ENCODE results near the gene GIN1. TPM values are rescaled to one million over a fixed set of nuclear protein-coding genes. Genes with fewer than 3 reads are reported as not detected.
A peak's percentile ranks its signal among the peaks of the same experiment; 100 is the strongest.

GIN1 gene
- polyA plus RNA-seq, 1 donor from 2014 or later = 17.5 TPM

DNA sequence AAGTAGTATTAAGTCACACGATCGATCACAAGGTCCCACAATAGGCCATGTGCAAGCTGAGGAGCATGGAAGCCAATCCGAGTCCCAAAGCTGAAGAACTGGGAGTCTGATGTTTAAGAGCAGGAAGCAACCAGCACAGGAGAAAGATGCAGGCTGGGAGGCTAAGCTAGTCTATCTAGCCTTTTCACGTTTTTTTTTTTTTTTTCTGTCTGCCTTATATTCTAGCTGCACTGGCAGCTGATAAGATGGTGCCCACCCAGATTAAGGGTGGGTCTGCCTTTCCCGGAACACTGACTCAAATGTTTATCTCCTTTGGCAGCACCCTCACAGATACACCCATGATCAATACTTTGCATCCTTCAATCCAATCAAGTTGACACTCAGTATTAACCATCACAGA lies 6.6 kb upstream of the GIN1 start:
- H2AFZ ChIP-seq (ENCODE audit: low read depth, low read length) = no peak overlapping the region
- no peaks in the 10 kb centered on the region for H3F3A ChIP-seq (ENCODE audit: insufficient read depth, low read length, poor library complexity, severe bottlenecking)
- H3K27ac ChIP-seq (ENCODE audit: low read length) = no peak overlapping the region
- peaks cover 5% of the 10 kb centered on the region for H3K36me3 ChIP-seq (ENCODE audit: insufficient read depth, low read length)
- H3K4me2 ChIP-seq (ENCODE audit: low read length) = no peak overlapping the region
- no peak overlapping the region for H3K9ac ChIP-seq (ENCODE audit: low read length)
- H3K9me3 ChIP-seq (ENCODE audit: low read length) = no peaks in the 10 kb centered on the region
- no peaks in the 10 kb centered on the region for H3K9me2 ChIP-seq (ENCODE audit: insufficient read depth, low read length)
- TF ChIP-seq, protein P1, sequence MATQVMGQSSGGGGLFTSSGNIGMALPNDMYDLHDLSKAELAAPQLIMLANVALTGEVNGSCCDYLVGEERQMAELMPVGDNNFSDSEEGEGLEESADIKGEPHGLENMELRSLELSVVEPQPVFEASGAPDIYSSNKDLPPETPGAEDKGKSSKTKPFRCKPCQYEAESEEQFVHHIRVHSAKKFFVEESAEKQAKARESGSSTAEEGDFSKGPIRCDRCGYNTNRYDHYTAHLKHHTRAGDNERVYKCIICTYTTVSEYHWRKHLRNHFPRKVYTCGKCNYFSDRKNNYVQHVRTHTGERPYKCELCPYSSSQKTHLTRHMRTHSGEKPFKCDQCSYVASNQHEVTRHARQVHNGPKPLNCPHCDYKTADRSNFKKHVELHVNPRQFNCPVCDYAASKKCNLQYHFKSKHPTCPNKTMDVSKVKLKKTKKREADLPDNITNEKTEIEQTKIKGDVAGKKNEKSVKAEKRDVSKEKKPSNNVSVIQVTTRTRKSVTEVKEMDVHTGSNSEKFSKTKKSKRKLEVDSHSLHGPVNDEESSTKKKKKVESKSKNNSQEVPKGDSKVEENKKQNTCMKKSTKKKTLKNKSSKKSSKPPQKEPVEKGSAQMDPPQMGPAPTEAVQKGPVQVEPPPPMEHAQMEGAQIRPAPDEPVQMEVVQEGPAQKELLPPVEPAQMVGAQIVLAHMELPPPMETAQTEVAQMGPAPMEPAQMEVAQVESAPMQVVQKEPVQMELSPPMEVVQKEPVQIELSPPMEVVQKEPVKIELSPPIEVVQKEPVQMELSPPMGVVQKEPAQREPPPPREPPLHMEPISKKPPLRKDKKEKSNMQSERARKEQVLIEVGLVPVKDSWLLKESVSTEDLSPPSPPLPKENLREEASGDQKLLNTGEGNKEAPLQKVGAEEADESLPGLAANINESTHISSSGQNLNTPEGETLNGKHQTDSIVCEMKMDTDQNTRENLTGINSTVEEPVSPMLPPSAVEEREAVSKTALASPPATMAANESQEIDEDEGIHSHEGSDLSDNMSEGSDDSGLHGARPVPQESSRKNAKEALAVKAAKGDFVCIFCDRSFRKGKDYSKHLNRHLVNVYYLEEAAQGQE (IDR thresholded peaks at IDR 0.05; ENCODE audit: borderline replicate concordance) = no peak
- TF ChIP-seq RAD21 (conservative IDR thresholded peaks at IDR 0.05) (no peak), SMC3 (conservative IDR thresholded peaks at IDR 0.05; ENCODE audit: poor library complexity) (no peak), EP300 (conservative IDR thresholded peaks at IDR 0.05; ENCODE audit: poor library complexity, severe bottlenecking) (no peak), TAF1 (IDR thresholded peaks at IDR 0.05; ENCODE audit: low read depth) (no peak), MXI1 (conservative IDR thresholded peaks at IDR 0.05; ENCODE audit: poor library complexity, severe bottlenecking) (no peak), EZH2 (IDR thresholded peaks at IDR 0.05; ENCODE audit: borderline replicate concordance, insufficient read depth, low read length, poor library complexity, severe bottlenecking) (no peak), POLR2AphosphoS5 (IDR thresholded peaks at IDR 0.05) (no peak)
- TF ChIP-seq, protein P2, sequence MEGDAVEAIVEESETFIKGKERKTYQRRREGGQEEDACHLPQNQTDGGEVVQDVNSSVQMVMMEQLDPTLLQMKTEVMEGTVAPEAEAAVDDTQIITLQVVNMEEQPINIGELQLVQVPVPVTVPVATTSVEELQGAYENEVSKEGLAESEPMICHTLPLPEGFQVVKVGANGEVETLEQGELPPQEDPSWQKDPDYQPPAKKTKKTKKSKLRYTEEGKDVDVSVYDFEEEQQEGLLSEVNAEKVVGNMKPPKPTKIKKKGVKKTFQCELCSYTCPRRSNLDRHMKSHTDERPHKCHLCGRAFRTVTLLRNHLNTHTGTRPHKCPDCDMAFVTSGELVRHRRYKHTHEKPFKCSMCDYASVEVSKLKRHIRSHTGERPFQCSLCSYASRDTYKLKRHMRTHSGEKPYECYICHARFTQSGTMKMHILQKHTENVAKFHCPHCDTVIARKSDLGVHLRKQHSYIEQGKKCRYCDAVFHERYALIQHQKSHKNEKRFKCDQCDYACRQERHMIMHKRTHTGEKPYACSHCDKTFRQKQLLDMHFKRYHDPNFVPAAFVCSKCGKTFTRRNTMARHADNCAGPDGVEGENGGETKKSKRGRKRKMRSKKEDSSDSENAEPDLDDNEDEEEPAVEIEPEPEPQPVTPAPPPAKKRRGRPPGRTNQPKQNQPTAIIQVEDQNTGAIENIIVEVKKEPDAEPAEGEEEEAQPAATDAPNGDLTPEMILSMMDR (IDR thresholded peaks at IDR 0.05; ENCODE audit: poor library complexity, severe bottlenecking) = no peak
- H3K79me2 ChIP-seq (replicated peaks; ENCODE audit: insufficient read depth, low read length) = peaks cover 40% of the 10 kb centered on the region
- H3K27me3 ChIP-seq (ENCODE audit: insufficient read depth, low read depth, low read length) = no peaks in the 10 kb centered on the region
- no peaks in the 10 kb centered on the region for H4K20me1 ChIP-seq (ENCODE audit: insufficient read depth)
- no peak overlapping the region for H3K4me3 ChIP-seq (ENCODE audit: low read length)

DNA sequence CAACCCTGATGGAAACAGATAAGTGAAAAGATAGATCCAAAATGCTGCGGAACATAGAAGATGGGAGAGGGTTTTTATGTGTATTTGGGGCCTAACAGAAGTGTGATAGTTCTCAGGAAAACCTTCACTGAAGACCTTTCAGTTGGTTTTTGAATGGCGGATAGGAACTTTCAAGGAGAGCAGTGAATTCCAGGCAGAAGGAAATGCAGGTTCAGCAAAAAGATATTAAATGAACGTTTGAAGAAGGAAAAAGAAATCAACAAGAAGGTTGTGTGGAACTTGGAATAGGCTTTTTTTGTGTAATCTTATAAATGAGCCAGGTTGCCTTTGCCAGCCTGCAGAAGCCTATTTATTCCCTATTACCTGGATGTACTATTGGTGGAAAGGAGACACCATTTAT lies 2.3 kb upstream of the GIN1 start:
- no peak overlapping the region for H3K27ac ChIP-seq (ENCODE audit: low read length)
- no peaks in the 10 kb centered on the region for H3K9me2 ChIP-seq (ENCODE audit: insufficient read depth, low read length)
- H3K79me2 ChIP-seq (replicated peaks; ENCODE audit: insufficient read depth, low read length) = peaks cover 51% of the 10 kb centered on the region
- H4K20me1 ChIP-seq (ENCODE audit: insufficient read depth) = no peaks in the 10 kb centered on the region
- TF ChIP-seq, protein P2 (IDR thresholded peaks at IDR 0.05; ENCODE audit: poor library complexity, severe bottlenecking) = no peak
- TF ChIP-seq EP300 (conservative IDR thresholded peaks at IDR 0.05; ENCODE audit: poor library complexity, severe bottlenecking) = no peak
- TF ChIP-seq, protein P1 (IDR thresholded peaks at IDR 0.05; ENCODE audit: borderline replicate concordance) = no peak
- TF ChIP-seq SMC3 (conservative IDR thresholded peaks at IDR 0.05; ENCODE audit: poor library complexity) = no peak
- no peak for TF ChIP-seq TAF1 (IDR thresholded peaks at IDR 0.05; ENCODE audit: low read depth)
- no peak for TF ChIP-seq EZH2 (IDR thresholded peaks at IDR 0.05; ENCODE audit: borderline replicate concordance, insufficient read depth, low read length, poor library complexity, severe bottlenecking)
- TF ChIP-seq MXI1 (conservative IDR thresholded peaks at IDR 0.05; ENCODE audit: poor library complexity, severe bottlenecking) = no peak
- TF ChIP-seq RAD21 (conservative IDR thresholded peaks at IDR 0.05) = no peak
- TF ChIP-seq POLR2AphosphoS5 (IDR thresholded peaks at IDR 0.05) = no peak
- no peaks in the 10 kb centered on the region for H3K27me3 ChIP-seq (ENCODE audit: insufficient read depth, low read depth, low read length)
- H3K4me3 ChIP-seq (ENCODE audit: low read length) = peak overlapping the region; percentile 75
- H2AFZ ChIP-seq (ENCODE audit: low read depth, low read length) = no peak overlapping the region
- peaks cover 5% of the 10 kb centered on the region for H3K36me3 ChIP-seq (ENCODE audit: insufficient read depth, low read length)
- peak overlapping the region; percentile 67 for H3K4me2 ChIP-seq (ENCODE audit: low read length)
- no peak overlapping the region for H3K9ac ChIP-seq (ENCODE audit: low read length)
- H3K9me3 ChIP-seq (ENCODE audit: low read length) = no peaks in the 10 kb centered on the region
- no peaks in the 10 kb centered on the region for H3F3A ChIP-seq (ENCODE audit: insufficient read depth, low read length, poor library complexity, severe bottlenecking)
